SK-N-SH treated with all-trans-retinoic acid at 6 μM for 48 hours (cell line): ENCODE results near the gene MAPK7.

Experiments
- ATAC-seq: fragments of 200-7000 bp; cut with Tn5 transposase; 3 replicates; pipeline ENCODE4 v1.9.1; 2020; ENCODE audit warnings: mild to moderate bottlenecking, moderate library complexity
- BACH2 ChIP-seq: fragments of 250-450 bp; sonication (Bioruptor Pico); IDR thresholded peaks from 2 replicates; pipeline ENCODE4 v1.9.0; 2021; ENCODE audit warnings: mild to moderate bottlenecking, borderline replicate concordance
- CREB5 ChIP-seq: fragments of 250-450 bp; sonication (Bioruptor Pico); IDR thresholded peaks from 2 replicates; pipeline ENCODE4 v1.5.1; 2020; ENCODE audit warnings: low read depth, mild to moderate bottlenecking, moderate library complexity
- CSDC2 ChIP-seq: fragments of 250-450 bp; sonication (Bioruptor Pico); IDR thresholded peaks from 2 replicates; pipeline ENCODE4 v1.5.0; 2020; ENCODE audit warnings: mild to moderate bottlenecking, moderate library complexity
- ESRRG ChIP-seq: fragments of 250-450 bp; sonication (Bioruptor Pico); IDR thresholded peaks from 2 replicates; pipeline ENCODE4 v1.6.1; 2021; ENCODE audit warnings: mild to moderate bottlenecking
- GLIS3 ChIP-seq: fragments of 250-450 bp; sonication (Bioruptor Pico); IDR thresholded peaks from 2 replicates; pipeline ENCODE4 v1.5.0; 2020; ENCODE audit warnings: mild to moderate bottlenecking, moderate library complexity
- OSR1 ChIP-seq: fragments of 250-450 bp; sonication (Bioruptor Pico); IDR thresholded peaks from 2 replicates; pipeline ENCODE4 v1.8.0; 2022; ENCODE audit warnings: moderate library complexity, mild to moderate bottlenecking, inconsistent platforms
- PATZ1 ChIP-seq: fragments of 250-450 bp; sonication (Bioruptor Pico); IDR thresholded peaks from 2 replicates; pipeline ENCODE4 v1.8.0; 2020; ENCODE audit warnings: mild to moderate bottlenecking, moderate library complexity, borderline replicate concordance
- POU6F1 ChIP-seq: fragments of 250-450 bp; sonication (Bioruptor Pico); IDR thresholded peaks from 2 replicates; pipeline ENCODE4 v1.8.0; 2021; ENCODE audit warnings: low read depth, mild to moderate bottlenecking, moderate library complexity, borderline replicate concordance
- PPARA ChIP-seq: fragments of 250-450 bp; sonication (Bioruptor Pico); IDR thresholded peaks from 2 replicates; pipeline ENCODE4 v1.5.0; 2020; ENCODE audit warnings: mild to moderate bottlenecking, borderline replicate concordance
- SNAI2 ChIP-seq: fragments of 250-450 bp; sonication (Bioruptor Pico); IDR thresholded peaks from 2 replicates; pipeline ENCODE4 v1.5.0; 2020; ENCODE audit warnings: mild to moderate bottlenecking, moderate library complexity
- TOX ChIP-seq: fragments of 250-450 bp; sonication (Bioruptor Pico); IDR thresholded peaks from 2 replicates; pipeline ENCODE4 v1.8.0; 2021; ENCODE audit warnings: mild to moderate bottlenecking, moderate library complexity, borderline replicate concordance
- ZC3H10 ChIP-seq: fragments of 250-450 bp; sonication (Bioruptor Pico); IDR thresholded peaks from 2 replicates; pipeline ENCODE4 v1.5.1; 2021; ENCODE audit warnings: mild to moderate bottlenecking, moderate library complexity
- ZFP3 ChIP-seq: fragments of 250-450 bp; sonication (Bioruptor Pico); IDR thresholded peaks from 2 replicates; pipeline ENCODE4 v1.5.0; 2020; ENCODE audit warnings: mild to moderate bottlenecking, moderate library complexity
- ZFP30 ChIP-seq: fragments of 450-650 bp; formaldehyde crosslinking; IDR thresholded peaks from 2 replicates; pipeline ENCODE4 v1.5.0; 2022; ENCODE audit warnings: mild to moderate bottlenecking, moderate library complexity
- ZNF565 ChIP-seq: fragments of 450-650 bp; formaldehyde crosslinking; conservative IDR thresholded peaks from 2 replicates; pipeline ENCODE4 v1.5.0; 2020; ENCODE audit warnings: low read depth, mild to moderate bottlenecking, moderate library complexity

The MAPK7 gene

GRCh38 chr17:19344311-19345066, 33.8 kb upstream of the MAPK7 start:
- TF ChIP-seq CSDC2 (CRISPR knock-in tag) (no peak), GLIS3 (CRISPR knock-in tag) (no peak), TOX (CRISPR knock-in tag) (no peak), ZC3H10 (CRISPR knock-in tag) (no peak), POU6F1 (no peak), OSR1 (CRISPR knock-in tag) (no peak), BACH2 (no peak)
- no peak for ATAC-seq

- TF ChIP-seq ZC3H10 (CRISPR knock-in tag), result no peak
- no peak for ATAC-seq
Measured at GRCh38 chr17:19345067-19345460, 33.2 kb upstream of the MAPK7 start.

- no peak for ATAC-seq
- TF ChIP-seq POU6F1 (no peak), GLIS3 (CRISPR knock-in tag) (no peak)
Measured at GRCh38 chr17:19345486-19346350, 32.6 kb upstream of the MAPK7 start.

- peak; percentile 89 for ATAC-seq
- TF ChIP-seq ZFP3 (CRISPR knock-in tag) (peak; percentile 95), TOX (CRISPR knock-in tag) (0 out of 2 replicates have a peak, but pooled peaks have one; percentile 24), PATZ1 (CRISPR knock-in tag) (0 out of 2 replicates have a peak, but pooled peaks have one; percentile 42), GLIS3 (CRISPR knock-in tag) (no peak)
- TF ChIP-seq, all 23 proteins: peak for 3
Measured at GRCh38 chr17:19346351-19347255, 31.7 kb upstream of the MAPK7 start.

- TF ChIP-seq PATZ1 (CRISPR knock-in tag), result no peak
- no peak for TF ChIP-seq ZFP3 (CRISPR knock-in tag)
- no peak for TF ChIP-seq TOX (CRISPR knock-in tag)
- no peak for TF ChIP-seq BACH2
- no peak for TF ChIP-seq OSR1 (CRISPR knock-in tag)
- TF ChIP-seq ZC3H10 (CRISPR knock-in tag), result no peak
- no peak for TF ChIP-seq ESRRG (CRISPR knock-in tag)
- TF ChIP-seq CSDC2 (CRISPR knock-in tag), result no peak
- TF ChIP-seq CREB5 (CRISPR knock-in tag), result no peak
- TF ChIP-seq PPARA (CRISPR knock-in tag), result no peak
- no peak for TF ChIP-seq ZNF565 (CRISPR knock-in tag)
- TF ChIP-seq ZFP30 (CRISPR knock-in tag), result no peak
- TF ChIP-seq SNAI2 (CRISPR knock-in tag), result no peak
- peak; percentile 10 for ATAC-seq
Measured at GRCh38 chr17:19347323-19348080, 30.8 kb upstream of the MAPK7 start.
